Breast epithelium (tissue), 3 donors: ENCODE measurements around the gene SETD6.

ENCODE experiments used
- CTCF ChIP-seq, 3 donors: fragments of 450-650 bp; IDR thresholded peaks; one replicate each; pipeline ENCODE4 v1.5.1; 2016 to 2017; ENCODE audit warnings: antibody characterized with exemption in 3 of 3, mild to moderate bottlenecking in 3 of 3, moderate library complexity in 3 of 3
- POLR2A ChIP-seq: fragments of 450-650 bp; IDR thresholded peaks from one replicate; pipeline ENCODE4 v1.6.1; 2016; ENCODE audit warnings: antibody characterized with exemption, mild to moderate bottlenecking, moderate library complexity
- POLR2AphosphoS5 ChIP-seq, 3 donors: sonication (generic); formaldehyde crosslinking; IDR thresholded peaks; one replicate each; pipeline ENCODE4 v1.6.1; 2017; ENCODE audit warnings: antibody characterized with exemption in 3 of 3

- no peak for TF ChIP-seq CTCF (IDR thresholded peaks at IDR 0.05)
- no peak for TF ChIP-seq POLR2A
- no peak for TF ChIP-seq POLR2AphosphoS5 (IDR thresholded peaks at IDR 0.05)
Observed at GRCh38 chr16:58508671-58509251, 6.6 kb upstream of the SETD6 start.
